Measurements from ENCODE around the gene GRAP.
"Not testable (repeated sequence)": the region's sequence is repeated elsewhere in the genome, so short reads cannot be mapped to it uniquely, and the experiment has no call there.

GRAP gene

GRCh38 chr17:19036186-19036585 lies 10.6 kb downstream of the GRAP start:
- not testable (repeated sequence) for H3K9ac ChIP-seq (ENCODE audit: low read length); H3K9me3 ChIP-seq (ENCODE audit: control insufficient read depth, low read length); H3K4me3 ChIP-seq (ENCODE audit: low read length); H3K4me1 ChIP-seq (ENCODE audit: control insufficient read depth, insufficient read depth, low read length); H3K27me3 ChIP-seq (ENCODE audit: control insufficient read depth, insufficient read depth, low read length); H3K36me3 ChIP-seq (ENCODE audit: control insufficient read depth, insufficient read depth, low read length)

GRCh38 chr17:19032377-19032988 lies 14.3 kb downstream of the GRAP start:
- H3K4me1 ChIP-seq (ENCODE audit: control insufficient read depth, insufficient read depth, low read length); H3K9me3 ChIP-seq (ENCODE audit: control insufficient read depth, low read length); H3K4me3 ChIP-seq (ENCODE audit: low read length); H3K27me3 ChIP-seq (ENCODE audit: control insufficient read depth, insufficient read depth, low read length); H3K36me3 ChIP-seq (ENCODE audit: control insufficient read depth, insufficient read depth, low read length); H3K9ac ChIP-seq (ENCODE audit: low read length): not testable (repeated sequence)

DNA sequence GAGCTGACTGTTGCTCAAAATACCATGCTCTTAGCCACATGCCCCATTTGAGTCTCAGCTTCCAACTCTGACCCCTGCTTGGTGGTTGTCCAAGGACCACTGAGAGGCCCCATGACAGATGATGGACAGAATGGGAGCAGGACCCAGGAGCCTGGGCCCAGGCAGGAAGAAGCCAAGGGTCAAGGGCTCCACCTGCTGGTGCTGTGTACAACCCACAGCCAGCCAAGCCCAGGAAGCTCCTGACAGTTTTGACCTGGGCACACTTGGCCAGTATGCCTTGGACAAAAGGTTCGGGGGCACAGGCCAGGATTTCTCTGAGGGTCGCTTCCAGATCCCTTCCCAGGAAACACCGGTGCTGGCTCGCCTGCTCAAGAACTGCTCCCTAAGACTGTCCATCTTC lies 15.0 kb downstream of the GRAP start:
- H3K9ac ChIP-seq (ENCODE audit: low read length); H3K36me3 ChIP-seq (ENCODE audit: control insufficient read depth, insufficient read depth, low read length); H3K4me3 ChIP-seq (ENCODE audit: low read length); H3K27me3 ChIP-seq (ENCODE audit: control insufficient read depth, insufficient read depth, low read length); H3K4me1 ChIP-seq (ENCODE audit: control insufficient read depth, insufficient read depth, low read length); H3K9me3 ChIP-seq (ENCODE audit: control insufficient read depth, low read length): not testable (repeated sequence)

DNA sequence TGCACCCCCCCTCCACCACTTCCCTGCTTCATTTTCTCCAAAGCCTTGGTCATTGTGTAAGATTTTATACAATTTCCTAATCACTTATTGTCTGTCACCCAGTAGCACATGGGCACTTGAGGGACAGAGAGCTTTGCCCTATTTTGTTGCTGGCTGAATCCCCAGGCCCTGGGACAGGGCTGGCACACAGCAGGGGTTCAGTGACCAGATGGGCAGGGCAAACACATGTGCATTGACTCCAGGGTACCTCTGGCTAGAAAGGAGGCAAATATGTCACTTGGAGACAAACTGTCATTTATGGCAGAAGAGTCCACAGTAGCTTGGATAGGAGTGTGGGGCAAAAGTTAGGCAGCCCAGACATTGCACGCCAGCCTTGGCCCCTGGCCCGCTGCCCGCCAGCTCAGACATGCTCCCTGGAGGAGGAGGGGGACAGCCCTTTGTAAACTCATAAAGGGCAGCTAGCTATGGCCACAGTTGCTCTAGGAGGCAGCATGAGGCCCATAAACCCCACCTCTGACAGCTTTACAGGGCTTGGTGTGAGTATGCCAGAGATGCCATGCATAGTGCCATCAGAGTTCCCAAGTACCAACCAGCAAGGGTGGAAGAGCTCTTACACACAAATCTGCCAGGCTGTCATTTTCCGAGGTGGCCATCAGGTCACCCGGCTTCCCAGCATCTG lies 15.8 kb downstream of the GRAP start:
- not testable (repeated sequence) for H3K9ac ChIP-seq (ENCODE audit: low read length); H3K4me1 ChIP-seq (ENCODE audit: control insufficient read depth, insufficient read depth, low read length); H3K9me3 ChIP-seq (ENCODE audit: control insufficient read depth, low read length); H3K27me3 ChIP-seq (ENCODE audit: control insufficient read depth, insufficient read depth, low read length); H3K36me3 ChIP-seq (ENCODE audit: control insufficient read depth, insufficient read depth, low read length); H3K4me3 ChIP-seq (ENCODE audit: low read length)

GRCh38 chr17:19029740-19030139 lies 17.0 kb downstream of the GRAP start:
- not testable (repeated sequence) for H3K9me3 ChIP-seq (ENCODE audit: control insufficient read depth, low read length); H3K4me3 ChIP-seq (ENCODE audit: low read length); H3K27me3 ChIP-seq (ENCODE audit: control insufficient read depth, insufficient read depth, low read length); H3K9ac ChIP-seq (ENCODE audit: low read length); H3K36me3 ChIP-seq (ENCODE audit: control insufficient read depth, insufficient read depth, low read length); H3K4me1 ChIP-seq (ENCODE audit: control insufficient read depth, insufficient read depth, low read length)

- H3K4me3 ChIP-seq (ENCODE audit: low read length); H3K27me3 ChIP-seq (ENCODE audit: control insufficient read depth, insufficient read depth, low read length); H3K9me3 ChIP-seq (ENCODE audit: control insufficient read depth, low read length); H3K4me1 ChIP-seq (ENCODE audit: control insufficient read depth, insufficient read depth, low read length); H3K36me3 ChIP-seq (ENCODE audit: control insufficient read depth, insufficient read depth, low read length); H3K9ac ChIP-seq (ENCODE audit: low read length): not testable (repeated sequence)
These were observed 18.1 kb downstream of the GRAP start for GRCh38 chr17:19028671-19029070.

DNA sequence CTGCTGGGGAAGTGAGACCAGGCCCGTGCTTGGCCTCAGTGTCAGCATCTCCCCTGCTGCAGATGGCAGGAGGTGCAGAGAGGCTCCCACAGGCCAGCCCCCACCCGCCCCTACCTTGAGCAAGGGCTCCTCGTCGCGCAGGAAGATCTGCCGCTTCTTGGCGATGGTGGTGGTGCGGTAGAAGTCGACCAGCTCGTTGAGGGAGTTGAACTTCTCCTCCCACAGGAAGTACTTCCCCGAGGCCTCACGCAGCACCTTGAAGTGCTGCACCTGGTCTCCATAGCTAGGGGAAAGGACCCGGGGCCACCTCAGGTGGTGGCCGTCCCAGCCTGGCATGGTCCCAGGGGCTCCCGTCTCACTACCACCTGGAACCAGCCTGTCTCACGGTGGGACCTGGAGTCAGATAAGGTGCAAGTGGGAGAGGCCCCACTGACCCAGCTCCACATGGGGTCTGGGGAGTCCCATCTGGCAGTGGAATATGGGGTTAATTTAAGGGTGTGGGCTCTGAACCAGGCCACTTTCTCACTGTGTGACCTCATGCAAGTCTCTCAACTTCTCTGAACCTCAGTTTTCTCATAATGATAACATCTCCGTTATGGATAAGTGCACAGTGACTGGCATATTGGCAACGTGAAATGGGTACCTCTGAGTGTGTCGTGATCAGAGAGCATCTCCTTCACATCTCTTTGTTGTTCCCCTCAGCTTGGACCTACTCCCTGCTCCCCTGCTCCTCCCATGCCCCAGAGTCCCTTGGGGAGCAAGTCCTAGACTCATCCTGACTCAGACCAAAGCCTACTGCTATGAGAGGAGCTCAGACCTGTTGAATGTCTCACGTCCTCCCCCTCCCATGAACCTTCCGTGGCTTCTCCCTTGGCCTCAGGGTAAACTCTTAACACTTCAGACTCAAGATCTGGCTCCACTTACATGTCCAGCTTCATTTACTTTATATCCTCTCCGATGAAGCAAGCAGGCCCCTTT lies 22.4 kb downstream of the GRAP start:
- H3K4me3 ChIP-seq (ENCODE audit: low read length) = no peak overlapping the region
- H3K9ac ChIP-seq (ENCODE audit: low read length) = no peak overlapping the region
- no peaks in the 10 kb centered on the region for H3K9me3 ChIP-seq (ENCODE audit: control insufficient read depth, low read length)
- no peaks in the 10 kb centered on the region for H3K27me3 ChIP-seq (ENCODE audit: control insufficient read depth, insufficient read depth, low read length)
- H3K4me1 ChIP-seq (ENCODE audit: control insufficient read depth, insufficient read depth, low read length) = no peaks in the 10 kb centered on the region
- H3K36me3 ChIP-seq (ENCODE audit: control insufficient read depth, insufficient read depth, low read length) = no peaks in the 10 kb centered on the region

- Histone ChIP-seq H3K4me3 (ENCODE audit: low read length) (no peak overlapping the region), H3K36me3 (ENCODE audit: control insufficient read depth, insufficient read depth, low read length) (no peaks in the 10 kb centered on the region), H3K9ac (ENCODE audit: low read length) (no peak overlapping the region), H3K4me1 (ENCODE audit: control insufficient read depth, insufficient read depth, low read length) (peaks cover 2% of the 10 kb centered on the region), H3K9me3 (ENCODE audit: control insufficient read depth, low read length) (no peaks in the 10 kb centered on the region), H3K27me3 (ENCODE audit: control insufficient read depth, insufficient read depth, low read length) (no peaks in the 10 kb centered on the region)
These were observed 23.4 kb downstream of the GRAP start for GRCh38 chr17:19023209-19023999.

DNA sequence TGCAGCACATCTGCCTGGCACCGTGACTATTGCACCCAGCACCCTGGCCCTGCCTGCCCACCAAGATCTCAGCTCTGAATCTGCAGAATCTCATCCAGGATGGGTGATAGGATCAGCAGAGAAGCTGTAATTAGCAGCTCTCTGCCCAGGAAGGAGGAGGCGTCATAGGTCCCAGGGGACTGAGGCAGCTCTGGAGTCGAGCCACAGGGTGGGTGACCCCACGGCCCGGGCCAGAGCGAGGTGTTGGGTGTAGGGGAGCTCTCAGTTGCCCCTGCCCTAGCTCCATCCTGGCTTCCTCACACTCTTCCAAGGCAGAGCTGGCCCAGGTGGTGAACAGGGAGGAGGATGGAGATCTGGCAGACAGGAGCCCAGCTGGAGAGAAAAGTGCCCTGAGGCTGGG lies 24.0 kb downstream of the GRAP start:
- H3K27me3 ChIP-seq (ENCODE audit: control insufficient read depth, insufficient read depth, low read length) = no peaks in the 10 kb centered on the region
- no peaks in the 10 kb centered on the region for H3K36me3 ChIP-seq (ENCODE audit: control insufficient read depth, insufficient read depth, low read length)
- H3K9me3 ChIP-seq (ENCODE audit: control insufficient read depth, low read length) = no peaks in the 10 kb centered on the region
- H3K4me3 ChIP-seq (ENCODE audit: low read length) = no peak overlapping the region
- H3K9ac ChIP-seq (ENCODE audit: low read length) = no peak overlapping the region
- H3K4me1 ChIP-seq (ENCODE audit: control insufficient read depth, insufficient read depth, low read length) = peaks cover 9% of the 10 kb centered on the region

- Histone ChIP-seq H3K4me1 (ENCODE audit: control insufficient read depth, insufficient read depth, low read length) (peaks cover 15% of the 10 kb centered on the region), H3K9ac (ENCODE audit: low read length) (no peak overlapping the region), H3K36me3 (ENCODE audit: control insufficient read depth, insufficient read depth, low read length) (no peaks in the 10 kb centered on the region), H3K9me3 (ENCODE audit: control insufficient read depth, low read length) (no peaks in the 10 kb centered on the region), H3K27me3 (ENCODE audit: control insufficient read depth, insufficient read depth, low read length) (no peaks in the 10 kb centered on the region), H3K4me3 (ENCODE audit: low read length) (no peak overlapping the region)
These were observed 24.6 kb downstream of the GRAP start for GRCh38 chr17:19022128-19022527.

- H3K9me3 ChIP-seq (ENCODE audit: control insufficient read depth, low read length) = no peaks in the 10 kb centered on the region
- no peaks in the 10 kb centered on the region for H3K36me3 ChIP-seq (ENCODE audit: control insufficient read depth, insufficient read depth, low read length)
- peaks cover 20% of the 10 kb centered on the region for H3K4me1 ChIP-seq (ENCODE audit: control insufficient read depth, insufficient read depth, low read length)
- no peak overlapping the region for H3K4me3 ChIP-seq (ENCODE audit: low read length)
- no peaks in the 10 kb centered on the region for H3K27me3 ChIP-seq (ENCODE audit: control insufficient read depth, insufficient read depth, low read length)
- no peak overlapping the region for H3K9ac ChIP-seq (ENCODE audit: low read length)
These were observed 25.1 kb downstream of the GRAP start for GRCh38 chr17:19021622-19022083.

Data from mucosa of stomach (tissue), 1 donor.